ENCODE data around the gene FOXD3.

DNA sequence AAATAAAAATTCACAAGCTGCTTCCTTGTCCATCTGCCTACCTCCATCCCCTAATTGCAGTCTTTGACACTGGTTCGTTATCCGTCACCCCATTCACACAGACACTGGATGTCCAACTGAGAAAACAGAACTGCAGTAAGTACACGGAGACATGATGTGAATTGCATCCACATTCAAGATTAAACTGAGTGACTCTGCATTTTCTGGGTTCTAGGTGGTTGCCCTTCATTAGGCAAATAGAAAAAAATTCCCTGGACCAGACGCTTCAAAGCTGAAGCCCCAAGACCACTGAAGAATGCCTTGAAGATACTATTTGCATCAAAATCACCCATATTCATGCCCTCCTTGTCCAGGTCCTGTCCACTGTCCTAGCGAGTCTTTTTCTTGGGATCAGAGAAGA is 37.2 kb downstream of the FOXD3 start:
- TF ChIP-seq, protein P1, sequence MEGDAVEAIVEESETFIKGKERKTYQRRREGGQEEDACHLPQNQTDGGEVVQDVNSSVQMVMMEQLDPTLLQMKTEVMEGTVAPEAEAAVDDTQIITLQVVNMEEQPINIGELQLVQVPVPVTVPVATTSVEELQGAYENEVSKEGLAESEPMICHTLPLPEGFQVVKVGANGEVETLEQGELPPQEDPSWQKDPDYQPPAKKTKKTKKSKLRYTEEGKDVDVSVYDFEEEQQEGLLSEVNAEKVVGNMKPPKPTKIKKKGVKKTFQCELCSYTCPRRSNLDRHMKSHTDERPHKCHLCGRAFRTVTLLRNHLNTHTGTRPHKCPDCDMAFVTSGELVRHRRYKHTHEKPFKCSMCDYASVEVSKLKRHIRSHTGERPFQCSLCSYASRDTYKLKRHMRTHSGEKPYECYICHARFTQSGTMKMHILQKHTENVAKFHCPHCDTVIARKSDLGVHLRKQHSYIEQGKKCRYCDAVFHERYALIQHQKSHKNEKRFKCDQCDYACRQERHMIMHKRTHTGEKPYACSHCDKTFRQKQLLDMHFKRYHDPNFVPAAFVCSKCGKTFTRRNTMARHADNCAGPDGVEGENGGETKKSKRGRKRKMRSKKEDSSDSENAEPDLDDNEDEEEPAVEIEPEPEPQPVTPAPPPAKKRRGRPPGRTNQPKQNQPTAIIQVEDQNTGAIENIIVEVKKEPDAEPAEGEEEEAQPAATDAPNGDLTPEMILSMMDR (IDR thresholded peaks at IDR 0.05 in 8 of 11, conservative IDR thresholded peaks at IDR 0.05 in 3 of 11), result no peak
- TF ChIP-seq POLR2A (IDR thresholded peaks at IDR 0.05), result no peak
